ENCODE results near the gene SLC12A6. TPM values are rescaled to one million over a fixed set of nuclear protein-coding genes. Genes with fewer than 3 reads are reported as not detected.

SLC12A6 gene
- total RNA-seq, 2 donors from 2014 or later: 58.3 to 82.9 TPM

- TF ChIP-seq CTCF (IDR thresholded peaks at IDR 0.05): no peak
- H3K4me1 ChIP-seq (ENCODE audit: control insufficient read depth in 1 of 2, low read depth in 2 of 2): peaks cover 30 to 55% of the 10 kb centered on the region in 2 donors
- peak overlapping the region; percentile 78 for H3K4me3 ChIP-seq
- H3K9me3 ChIP-seq: no peaks in the 10 kb centered on the region
- no peaks in the 10 kb centered on the region for H3K27me3 ChIP-seq (replicated peaks; ENCODE audit: insufficient read depth)
- peak overlapping the region; percentile 85 to 91 for H3K27ac ChIP-seq
- ATAC-seq (ENCODE audit: insufficient number of reproducible peaks, low FRiP score, low read depth) (no peak), DNase-seq (ENCODE audit: low spot score) (no peak)
- H3K36me3 ChIP-seq: peaks cover 7% of the 10 kb centered on the region
Observed at GRCh38 chr15:34338347-34338746, 766 bp upstream of the SLC12A6 start.

- Histone ChIP-seq H3K36me3 (peaks cover 7% of the 10 kb centered on the region), H3K9me3 (no peaks in the 10 kb centered on the region), H3K4me3 (peak overlapping the region; percentile 78), H3K27ac (peak overlapping the region; percentile 85 to 91), H3K27me3 (replicated peaks; ENCODE audit: insufficient read depth) (no peaks in the 10 kb centered on the region), H3K4me1 (ENCODE audit: control insufficient read depth in 1 of 2, low read depth in 2 of 2) (peaks cover 29 to 64% of the 10 kb centered on the region in 2 donors)
- no peak for ATAC-seq (ENCODE audit: insufficient number of reproducible peaks, low FRiP score, low read depth)
- TF ChIP-seq CTCF (IDR thresholded peaks at IDR 0.05): no peak
- DNase-seq (ENCODE audit: low spot score): no peak
Observed at GRCh38 chr15:34336991-34337556, 507 bp downstream of the SLC12A6 start.

DNA sequence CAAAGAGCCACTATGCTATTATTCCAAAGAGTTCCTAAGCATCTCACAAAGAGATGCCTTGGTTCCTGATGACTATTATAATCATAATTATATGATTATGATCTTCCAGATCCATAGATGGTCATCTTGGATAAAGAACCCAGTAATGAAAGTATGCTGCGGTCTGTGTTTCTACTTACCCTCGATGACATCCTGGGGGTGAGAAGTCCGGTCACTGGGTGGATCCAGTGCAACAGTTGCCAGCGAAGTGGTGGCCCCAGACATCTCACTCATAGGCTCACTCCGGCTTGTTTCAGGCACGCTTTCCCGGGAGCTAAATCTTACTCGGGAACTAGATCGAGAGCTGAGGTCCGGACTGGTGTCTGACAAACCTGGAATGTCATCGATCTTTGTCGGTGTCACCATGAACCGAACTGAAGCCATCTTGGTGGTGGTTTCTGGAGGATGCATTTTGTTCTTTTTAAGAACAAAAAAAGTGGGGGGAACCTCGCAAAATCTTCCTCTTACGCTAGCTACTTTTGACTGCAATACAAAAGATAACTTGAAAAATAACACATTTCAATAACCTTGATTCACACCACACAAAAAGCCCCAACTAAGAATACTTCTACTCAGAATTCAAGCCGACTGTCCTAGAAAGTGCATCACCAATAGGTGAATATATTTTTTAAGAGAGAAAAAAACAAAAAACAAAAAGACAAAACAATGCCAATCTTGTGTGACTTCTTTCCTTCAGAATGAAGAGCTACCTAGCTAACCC is 1.2 kb downstream of the SLC12A6 start:
- peak overlapping the region; percentile 78 for H3K4me3 ChIP-seq
- H3K27me3 ChIP-seq (replicated peaks; ENCODE audit: insufficient read depth): no peaks in the 10 kb centered on the region
- H3K9me3 ChIP-seq: no peaks in the 10 kb centered on the region
- ATAC-seq (ENCODE audit: insufficient number of reproducible peaks, low FRiP score, low read depth) (no peak), DNase-seq (ENCODE audit: low spot score) (no peak)
- TF ChIP-seq CTCF (IDR thresholded peaks at IDR 0.05): no peak
- peaks cover 24 to 57% of the 10 kb centered on the region in 2 donors for H3K4me1 ChIP-seq (ENCODE audit: control insufficient read depth in 1 of 2, low read depth in 2 of 2)
- H3K36me3 ChIP-seq: peaks cover 7% of the 10 kb centered on the region
- H3K27ac ChIP-seq: peak overlapping the region; percentile 85 to 91

GRCh38 chr15:34335176-34336032 is 2.2 kb downstream of the SLC12A6 start:
- DNase-seq (ENCODE audit: low spot score) (no peak), ATAC-seq (ENCODE audit: insufficient number of reproducible peaks, low FRiP score, low read depth) (no peak)
- Histone ChIP-seq H3K9me3 (no peaks in the 10 kb centered on the region), H3K4me1 (ENCODE audit: control insufficient read depth in 1 of 2, low read depth in 2 of 2) (peaks cover 24 to 47% of the 10 kb centered on the region in 2 donors), H3K27ac (peak overlapping the region; percentile 85 to 91), H3K36me3 (peaks cover under 1% of the 10 kb centered on the region), H3K27me3 (replicated peaks; ENCODE audit: insufficient read depth) (no peaks in the 10 kb centered on the region), H3K4me3 (peak overlapping the region; percentile 78)
- TF ChIP-seq CTCF (IDR thresholded peaks at IDR 0.05): no peak

DNA sequence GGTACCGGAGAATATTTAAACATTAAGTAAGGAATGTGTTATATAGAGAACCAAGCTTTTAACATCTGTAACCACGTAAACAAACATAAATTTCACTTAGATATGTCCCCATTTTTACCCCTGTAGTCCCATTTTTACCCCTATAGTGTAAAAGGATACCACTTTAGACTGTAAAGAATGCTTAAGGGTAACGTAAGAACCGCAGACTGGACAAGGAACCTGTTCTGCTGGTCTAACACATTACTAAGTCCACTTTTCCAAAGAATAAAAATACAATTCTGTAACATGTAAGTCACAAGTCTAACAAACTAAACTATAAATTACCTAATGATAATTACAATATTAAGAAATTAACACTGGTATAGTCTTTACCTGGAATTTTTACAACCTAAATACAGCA is 2.9 kb downstream of the SLC12A6 start:
- H3K9me3 ChIP-seq: no peaks in the 10 kb centered on the region
- peaks cover 24 to 51% of the 10 kb centered on the region in 2 donors for H3K4me1 ChIP-seq (ENCODE audit: control insufficient read depth in 1 of 2, low read depth in 2 of 2)
- ATAC-seq (ENCODE audit: insufficient number of reproducible peaks, low FRiP score, low read depth) (no peak), DNase-seq (ENCODE audit: low spot score) (no peak)
- TF ChIP-seq CTCF (IDR thresholded peaks at IDR 0.05): no peak
- no peaks in the 10 kb centered on the region for H3K27me3 ChIP-seq (replicated peaks; ENCODE audit: insufficient read depth)
- no peaks in the 10 kb centered on the region for H3K36me3 ChIP-seq
- peak overlapping the region in 1 of 2 donors; percentile 91 for H3K27ac ChIP-seq
- peak overlapping the region; percentile 78 for H3K4me3 ChIP-seq

Measured in thoracic aorta (tissue), 2 donors.